ENCODE measurements around the gene PLCH1. TPM values are rescaled to one million over a fixed set of nuclear protein-coding genes. Genes with fewer than 3 reads are reported as not detected.

PLCH1 gene
- total and polyA plus RNA-seq, 2 experiments from 2014 or later = 8.1 to 25.3 TPM

DNA sequence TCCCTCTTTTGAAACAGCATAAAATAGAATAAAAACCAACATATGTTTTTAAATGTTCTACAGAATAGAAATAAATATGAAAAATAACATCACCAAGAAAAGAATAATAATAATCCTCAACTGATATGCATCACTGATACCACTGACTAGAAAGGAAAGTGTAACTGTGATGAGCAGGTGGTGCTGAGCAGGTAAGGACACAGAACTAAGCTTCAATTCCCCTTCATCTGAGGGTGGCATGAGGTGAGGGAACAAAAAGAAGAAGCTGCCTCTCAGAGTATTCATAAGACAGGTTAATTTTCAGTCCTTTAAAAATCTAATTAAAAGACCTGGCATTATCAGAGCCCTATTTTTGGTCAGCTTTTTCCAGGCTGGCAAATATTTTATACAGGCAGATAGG is 216.3 kb downstream of the PLCH1 start:
- Mint-ChIP-seq H3K4me3 (no peak overlapping the region), H3K27me3 (ENCODE audit: insufficient read depth, low read depth, poor library complexity) (no peaks in the 10 kb centered on the region), H3K27ac (no peak overlapping the region), H3K9me3 (peaks cover 35% of the 10 kb centered on the region), H3K36me3 (ENCODE audit: low read depth) (peaks cover 59% of the 10 kb centered on the region), H3K4me1 (peaks cover 16% of the 10 kb centered on the region)
- Histone ChIP-seq H3K4me2 (no peak overlapping the region), H2AFZ (no peak overlapping the region), H3K4me3 (no peak overlapping the region), H3K9me2 (ENCODE audit: insufficient read depth) (peaks cover 6% of the 10 kb centered on the region; the same call in 1 of the 2 replicates), H3K27me3 (ENCODE audit: insufficient read depth) (no peaks in the 10 kb centered on the region), H3K27ac (ENCODE audit: low read depth) (no peak overlapping the region), H4K20me1 (replicated peaks; ENCODE audit: insufficient read depth) (no peaks in the 10 kb centered on the region), H3K79me2 (replicated peaks; ENCODE audit: insufficient read depth) (no peaks in the 10 kb centered on the region), H3F3A (replicated peaks; ENCODE audit: low read depth) (no peaks in the 10 kb centered on the region), H3K36me3 (ENCODE audit: insufficient read depth) (peaks cover 9% of the 10 kb centered on the region; the same call in 1 of the 2 replicates), H3K4me1 (ENCODE audit: insufficient read depth) (peaks cover 8% of the 10 kb centered on the region)
- TF ChIP-seq EZH2 (IDR thresholded peaks at IDR 0.05; ENCODE audit: low read depth, unreplicated experiment) (no peak), ZNF114 (CRISPR knock-in tag; IDR thresholded peaks at IDR 0.05) (no peak), JUNB (IDR thresholded peaks at IDR 0.05; ENCODE audit: unreplicated experiment) (no peak), ZNF331 (CRISPR knock-in tag; IDR thresholded peaks at IDR 0.05; ENCODE audit: low read depth) (no peak), CREB1 (CRISPR knock-in tag; IDR thresholded peaks at IDR 0.05; ENCODE audit: low read depth) (no peak), EZH2phosphoT487 (IDR thresholded peaks at IDR 0.05; ENCODE audit: unreplicated experiment) (no peak), NANOG (IDR thresholded peaks at IDR 0.05; ENCODE audit: borderline replicate concordance) (no peak), POLR2AphosphoS5 (IDR thresholded peaks at IDR 0.05; ENCODE audit: low read depth) (no peak), STAT1 (IDR thresholded peaks at IDR 0.05; ENCODE audit: unreplicated experiment) (no peak)
- TF ChIP-seq, protein P1, sequence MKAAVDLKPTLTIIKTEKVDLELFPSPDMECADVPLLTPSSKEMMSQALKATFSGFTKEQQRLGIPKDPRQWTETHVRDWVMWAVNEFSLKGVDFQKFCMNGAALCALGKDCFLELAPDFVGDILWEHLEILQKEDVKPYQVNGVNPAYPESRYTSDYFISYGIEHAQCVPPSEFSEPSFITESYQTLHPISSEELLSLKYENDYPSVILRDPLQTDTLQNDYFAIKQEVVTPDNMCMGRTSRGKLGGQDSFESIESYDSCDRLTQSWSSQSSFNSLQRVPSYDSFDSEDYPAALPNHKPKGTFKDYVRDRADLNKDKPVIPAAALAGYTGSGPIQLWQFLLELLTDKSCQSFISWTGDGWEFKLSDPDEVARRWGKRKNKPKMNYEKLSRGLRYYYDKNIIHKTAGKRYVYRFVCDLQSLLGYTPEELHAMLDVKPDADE (IDR thresholded peaks at IDR 0.05) = no peak
- TF ChIP-seq, protein P2, sequence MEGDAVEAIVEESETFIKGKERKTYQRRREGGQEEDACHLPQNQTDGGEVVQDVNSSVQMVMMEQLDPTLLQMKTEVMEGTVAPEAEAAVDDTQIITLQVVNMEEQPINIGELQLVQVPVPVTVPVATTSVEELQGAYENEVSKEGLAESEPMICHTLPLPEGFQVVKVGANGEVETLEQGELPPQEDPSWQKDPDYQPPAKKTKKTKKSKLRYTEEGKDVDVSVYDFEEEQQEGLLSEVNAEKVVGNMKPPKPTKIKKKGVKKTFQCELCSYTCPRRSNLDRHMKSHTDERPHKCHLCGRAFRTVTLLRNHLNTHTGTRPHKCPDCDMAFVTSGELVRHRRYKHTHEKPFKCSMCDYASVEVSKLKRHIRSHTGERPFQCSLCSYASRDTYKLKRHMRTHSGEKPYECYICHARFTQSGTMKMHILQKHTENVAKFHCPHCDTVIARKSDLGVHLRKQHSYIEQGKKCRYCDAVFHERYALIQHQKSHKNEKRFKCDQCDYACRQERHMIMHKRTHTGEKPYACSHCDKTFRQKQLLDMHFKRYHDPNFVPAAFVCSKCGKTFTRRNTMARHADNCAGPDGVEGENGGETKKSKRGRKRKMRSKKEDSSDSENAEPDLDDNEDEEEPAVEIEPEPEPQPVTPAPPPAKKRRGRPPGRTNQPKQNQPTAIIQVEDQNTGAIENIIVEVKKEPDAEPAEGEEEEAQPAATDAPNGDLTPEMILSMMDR (conservative IDR thresholded peaks at IDR 0.05; ENCODE audit: low read depth in 2 of 2) = no peak
- TF ChIP-seq, protein P3, sequence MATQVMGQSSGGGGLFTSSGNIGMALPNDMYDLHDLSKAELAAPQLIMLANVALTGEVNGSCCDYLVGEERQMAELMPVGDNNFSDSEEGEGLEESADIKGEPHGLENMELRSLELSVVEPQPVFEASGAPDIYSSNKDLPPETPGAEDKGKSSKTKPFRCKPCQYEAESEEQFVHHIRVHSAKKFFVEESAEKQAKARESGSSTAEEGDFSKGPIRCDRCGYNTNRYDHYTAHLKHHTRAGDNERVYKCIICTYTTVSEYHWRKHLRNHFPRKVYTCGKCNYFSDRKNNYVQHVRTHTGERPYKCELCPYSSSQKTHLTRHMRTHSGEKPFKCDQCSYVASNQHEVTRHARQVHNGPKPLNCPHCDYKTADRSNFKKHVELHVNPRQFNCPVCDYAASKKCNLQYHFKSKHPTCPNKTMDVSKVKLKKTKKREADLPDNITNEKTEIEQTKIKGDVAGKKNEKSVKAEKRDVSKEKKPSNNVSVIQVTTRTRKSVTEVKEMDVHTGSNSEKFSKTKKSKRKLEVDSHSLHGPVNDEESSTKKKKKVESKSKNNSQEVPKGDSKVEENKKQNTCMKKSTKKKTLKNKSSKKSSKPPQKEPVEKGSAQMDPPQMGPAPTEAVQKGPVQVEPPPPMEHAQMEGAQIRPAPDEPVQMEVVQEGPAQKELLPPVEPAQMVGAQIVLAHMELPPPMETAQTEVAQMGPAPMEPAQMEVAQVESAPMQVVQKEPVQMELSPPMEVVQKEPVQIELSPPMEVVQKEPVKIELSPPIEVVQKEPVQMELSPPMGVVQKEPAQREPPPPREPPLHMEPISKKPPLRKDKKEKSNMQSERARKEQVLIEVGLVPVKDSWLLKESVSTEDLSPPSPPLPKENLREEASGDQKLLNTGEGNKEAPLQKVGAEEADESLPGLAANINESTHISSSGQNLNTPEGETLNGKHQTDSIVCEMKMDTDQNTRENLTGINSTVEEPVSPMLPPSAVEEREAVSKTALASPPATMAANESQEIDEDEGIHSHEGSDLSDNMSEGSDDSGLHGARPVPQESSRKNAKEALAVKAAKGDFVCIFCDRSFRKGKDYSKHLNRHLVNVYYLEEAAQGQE (IDR thresholded peaks at IDR 0.05; ENCODE audit: unreplicated experiment) = no peak
- TF ChIP-seq, protein P4, sequence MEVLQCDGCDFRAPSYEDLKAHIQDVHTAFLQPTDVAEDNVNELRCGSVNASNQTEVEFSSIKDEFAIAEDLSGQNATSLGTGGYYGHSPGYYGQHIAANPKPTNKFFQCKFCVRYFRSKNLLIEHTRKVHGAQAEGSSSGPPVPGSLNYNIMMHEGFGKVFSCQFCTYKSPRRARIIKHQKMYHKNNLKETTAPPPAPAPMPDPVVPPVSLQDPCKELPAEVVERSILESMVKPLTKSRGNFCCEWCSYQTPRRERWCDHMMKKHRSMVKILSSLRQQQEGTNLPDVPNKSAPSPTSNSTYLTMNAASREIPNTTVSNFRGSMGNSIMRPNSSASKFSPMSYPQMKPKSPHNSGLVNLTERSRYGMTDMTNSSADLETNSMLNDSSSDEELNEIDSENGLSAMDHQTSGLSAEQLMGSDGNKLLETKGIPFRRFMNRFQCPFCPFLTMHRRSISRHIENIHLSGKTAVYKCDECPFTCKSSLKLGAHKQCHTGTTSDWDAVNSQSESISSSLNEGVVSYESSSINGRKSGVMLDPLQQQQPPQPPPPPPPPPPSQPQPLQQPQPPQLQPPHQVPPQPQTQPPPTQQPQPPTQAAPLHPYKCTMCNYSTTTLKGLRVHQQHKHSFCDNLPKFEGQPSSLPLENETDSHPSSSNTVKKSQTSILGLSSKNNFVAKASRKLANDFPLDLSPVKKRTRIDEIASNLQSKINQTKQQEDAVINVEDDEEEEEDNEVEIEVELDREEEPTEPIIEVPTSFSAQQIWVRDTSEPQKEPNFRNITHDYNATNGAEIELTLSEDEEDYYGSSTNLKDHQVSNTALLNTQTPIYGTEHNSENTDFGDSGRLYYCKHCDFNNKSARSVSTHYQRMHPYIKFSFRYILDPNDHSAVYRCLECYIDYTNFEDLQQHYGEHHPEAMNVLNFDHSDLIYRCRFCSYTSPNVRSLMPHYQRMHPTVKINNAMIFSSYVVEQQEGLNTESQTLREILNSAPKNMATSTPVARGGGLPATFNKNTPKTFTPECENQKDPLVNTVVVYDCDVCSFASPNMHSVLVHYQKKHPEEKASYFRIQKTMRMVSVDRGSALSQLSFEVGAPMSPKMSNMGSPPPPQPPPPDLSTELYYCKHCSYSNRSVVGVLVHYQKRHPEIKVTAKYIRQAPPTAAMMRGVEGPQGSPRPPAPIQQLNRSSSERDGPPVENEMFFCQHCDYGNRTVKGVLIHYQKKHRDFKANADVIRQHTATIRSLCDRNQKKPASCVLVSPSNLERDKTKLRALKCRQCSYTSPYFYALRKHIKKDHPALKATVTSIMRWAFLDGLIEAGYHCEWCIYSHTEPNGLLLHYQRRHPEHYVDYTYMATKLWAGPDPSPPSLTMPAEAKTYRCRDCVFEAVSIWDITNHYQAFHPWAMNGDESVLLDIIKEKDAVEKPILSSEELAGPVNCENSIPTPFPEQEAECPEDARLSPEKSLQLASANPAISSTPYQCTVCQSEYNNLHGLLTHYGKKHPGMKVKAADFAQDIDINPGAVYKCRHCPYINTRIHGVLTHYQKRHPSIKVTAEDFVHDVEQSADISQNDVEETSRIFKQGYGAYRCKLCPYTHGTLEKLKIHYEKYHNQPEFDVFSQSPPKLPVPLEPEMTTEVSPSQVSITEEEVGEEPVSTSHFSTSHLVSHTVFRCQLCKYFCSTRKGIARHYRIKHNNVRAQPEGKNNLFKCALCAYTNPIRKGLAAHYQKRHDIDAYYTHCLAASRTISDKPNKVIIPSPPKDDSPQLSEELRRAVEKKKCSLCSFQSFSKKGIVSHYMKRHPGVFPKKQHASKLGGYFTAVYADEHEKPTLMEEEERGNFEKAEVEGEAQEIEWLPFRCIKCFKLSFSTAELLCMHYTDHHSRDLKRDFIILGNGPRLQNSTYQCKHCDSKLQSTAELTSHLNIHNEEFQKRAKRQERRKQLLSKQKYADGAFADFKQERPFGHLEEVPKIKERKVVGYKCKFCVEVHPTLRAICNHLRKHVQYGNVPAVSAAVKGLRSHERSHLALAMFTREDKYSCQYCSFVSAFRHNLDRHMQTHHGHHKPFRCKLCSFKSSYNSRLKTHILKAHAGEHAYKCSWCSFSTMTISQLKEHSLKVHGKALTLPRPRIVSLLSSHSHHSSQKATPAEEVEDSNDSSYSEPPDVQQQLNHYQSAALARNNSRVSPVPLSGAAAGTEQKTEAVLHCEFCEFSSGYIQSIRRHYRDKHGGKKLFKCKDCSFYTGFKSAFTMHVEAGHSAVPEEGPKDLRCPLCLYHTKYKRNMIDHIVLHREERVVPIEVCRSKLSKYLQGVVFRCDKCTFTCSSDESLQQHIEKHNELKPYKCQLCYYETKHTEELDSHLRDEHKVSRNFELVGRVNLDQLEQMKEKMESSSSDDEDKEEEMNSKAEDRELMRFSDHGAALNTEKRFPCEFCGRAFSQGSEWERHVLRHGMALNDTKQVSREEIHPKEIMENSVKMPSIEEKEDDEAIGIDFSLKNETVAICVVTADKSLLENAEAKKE (CRISPR knock-in tag; IDR thresholded peaks at IDR 0.05) = no peak
- ATAC-seq (no peak), DNase-seq (ENCODE audit: low spot score) (no peak)
